NOMO-1 treated with DMSO at 0.1 percent for 48 hours (cell line): ENCODE measurements around the gene GRWD1.
"Not testable (repeated sequence)": the region's sequence is repeated elsewhere in the genome, so short reads cannot be mapped to it uniquely, and the experiment has no call there.

Experiments used
- DNase-seq: peaks from one replicate; lab custom pipeline; 2025; ENCODE audit not compliant: unreplicated experiment; lab: John Stamatoyannopoulos, UW

Gene GRWD1

DNA sequence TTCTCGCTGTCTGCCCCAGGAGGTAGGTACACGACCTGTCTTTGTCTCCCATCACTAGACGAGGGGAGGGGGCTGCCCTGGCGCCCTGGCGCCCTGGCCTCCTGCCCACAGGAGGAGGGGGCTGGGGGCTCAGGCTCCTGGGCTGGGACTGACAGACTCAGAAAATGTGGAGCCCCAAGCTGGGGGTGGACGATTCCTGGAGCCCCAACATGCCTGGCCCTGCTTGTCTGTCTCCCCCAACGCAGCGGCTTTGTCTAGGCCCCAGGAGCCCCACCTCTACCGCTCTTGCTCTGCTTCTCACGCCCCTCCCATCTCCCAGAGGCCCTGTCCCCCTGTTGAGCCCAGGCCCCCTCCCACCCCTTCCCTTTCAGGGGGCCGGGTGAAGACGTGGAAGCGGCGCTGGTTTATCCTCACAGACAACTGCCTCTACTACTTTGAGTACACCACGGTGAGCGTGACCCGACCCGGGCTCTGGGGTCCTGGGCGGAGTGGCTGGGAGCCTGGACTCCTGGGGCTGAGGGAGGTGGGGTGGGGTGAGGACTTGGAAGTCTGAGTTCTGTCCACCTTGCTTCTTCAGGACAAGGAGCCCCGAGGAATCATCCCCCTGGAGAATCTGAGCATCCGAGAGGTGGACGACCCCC, 32.0 kb downstream of the GRWD1 start:
- DNase-seq = no peak

DNA sequence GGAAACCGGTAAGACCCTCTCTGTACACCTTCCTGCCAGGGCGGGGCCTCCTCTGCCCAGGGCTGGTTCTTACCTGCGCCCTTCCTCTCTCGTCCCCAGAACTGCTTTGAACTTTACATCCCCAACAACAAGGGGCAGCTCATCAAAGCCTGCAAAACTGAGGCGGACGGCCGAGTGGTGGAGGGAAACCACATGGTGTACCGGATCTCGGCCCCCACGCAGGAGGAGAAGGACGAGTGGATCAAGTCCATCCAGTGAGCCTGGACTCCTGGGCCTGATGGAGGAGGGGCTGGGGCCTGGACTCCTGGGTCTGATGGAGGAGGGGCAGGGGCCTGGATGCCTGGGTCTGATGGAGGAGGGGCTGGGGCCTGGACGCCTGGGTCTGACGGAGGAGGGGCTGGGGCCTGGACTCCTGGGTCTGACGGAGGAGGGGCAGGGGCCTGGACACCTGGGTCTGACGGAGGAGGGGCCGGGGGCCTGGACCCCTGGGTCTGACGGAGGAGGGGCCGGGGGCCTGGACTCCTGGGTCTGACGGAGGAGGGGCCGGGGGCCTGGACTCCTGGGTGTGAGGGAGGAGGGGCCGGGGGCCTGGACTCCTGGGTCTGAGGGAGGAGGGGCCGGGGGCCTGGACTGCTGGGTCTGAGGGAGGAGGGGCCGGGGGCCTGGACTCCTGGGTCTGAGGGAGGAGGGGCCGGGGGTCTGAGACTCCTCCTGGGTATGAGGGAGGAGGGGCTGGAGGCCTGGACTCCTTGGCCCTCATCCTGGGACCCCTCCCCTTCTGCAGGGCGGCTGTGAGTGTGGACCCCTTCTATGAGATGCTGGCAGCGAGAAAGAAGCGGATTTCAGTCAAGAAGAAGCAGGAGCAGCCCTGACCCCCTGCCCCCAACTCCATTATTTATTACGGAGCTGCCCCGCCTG, 32.8 kb downstream of the GRWD1 start:
- DNase-seq = no peak

DNA sequence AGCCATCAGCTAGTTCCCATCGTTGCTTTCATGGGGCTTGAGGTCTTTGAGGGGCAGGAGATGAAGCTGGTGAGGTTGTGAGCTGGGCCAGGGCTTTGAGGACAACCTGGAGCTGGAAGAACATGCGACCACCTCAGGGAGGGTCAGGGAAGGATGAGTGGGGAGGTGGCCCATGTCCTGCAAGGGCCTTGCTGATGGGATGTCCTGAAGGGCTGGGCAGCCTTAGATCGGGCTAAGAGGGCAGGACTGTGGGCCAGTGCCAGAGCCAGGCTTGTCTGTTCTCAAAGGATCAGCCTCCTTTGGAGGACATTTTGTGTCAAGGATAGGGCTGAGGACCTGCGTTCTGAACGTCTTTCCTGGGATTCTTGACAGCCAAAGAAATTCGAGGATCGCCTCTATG, 33.9 kb downstream of the GRWD1 start:
- DNase-seq = no peak

DNA sequence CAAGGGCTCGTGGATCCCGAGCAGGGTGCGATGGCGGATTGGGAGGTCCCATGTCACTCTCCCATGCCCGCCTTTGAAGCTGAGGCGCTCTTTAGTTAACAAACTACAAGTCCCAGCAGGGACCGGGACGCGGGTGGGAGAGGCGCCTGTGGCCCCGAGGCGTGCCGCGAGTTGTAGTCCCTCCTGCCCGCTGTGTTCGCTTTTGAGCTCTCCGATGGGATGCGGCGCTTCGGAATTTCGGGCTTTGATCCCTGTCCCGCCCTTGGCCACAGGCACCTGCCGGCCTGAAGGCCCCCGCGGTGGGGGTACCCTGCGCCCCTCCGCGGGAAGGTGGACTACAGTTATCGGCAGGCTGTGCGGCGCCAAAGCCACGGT, 34.4 kb downstream of the GRWD1 start:
- DNase-seq = peak; percentile 8

DNA sequence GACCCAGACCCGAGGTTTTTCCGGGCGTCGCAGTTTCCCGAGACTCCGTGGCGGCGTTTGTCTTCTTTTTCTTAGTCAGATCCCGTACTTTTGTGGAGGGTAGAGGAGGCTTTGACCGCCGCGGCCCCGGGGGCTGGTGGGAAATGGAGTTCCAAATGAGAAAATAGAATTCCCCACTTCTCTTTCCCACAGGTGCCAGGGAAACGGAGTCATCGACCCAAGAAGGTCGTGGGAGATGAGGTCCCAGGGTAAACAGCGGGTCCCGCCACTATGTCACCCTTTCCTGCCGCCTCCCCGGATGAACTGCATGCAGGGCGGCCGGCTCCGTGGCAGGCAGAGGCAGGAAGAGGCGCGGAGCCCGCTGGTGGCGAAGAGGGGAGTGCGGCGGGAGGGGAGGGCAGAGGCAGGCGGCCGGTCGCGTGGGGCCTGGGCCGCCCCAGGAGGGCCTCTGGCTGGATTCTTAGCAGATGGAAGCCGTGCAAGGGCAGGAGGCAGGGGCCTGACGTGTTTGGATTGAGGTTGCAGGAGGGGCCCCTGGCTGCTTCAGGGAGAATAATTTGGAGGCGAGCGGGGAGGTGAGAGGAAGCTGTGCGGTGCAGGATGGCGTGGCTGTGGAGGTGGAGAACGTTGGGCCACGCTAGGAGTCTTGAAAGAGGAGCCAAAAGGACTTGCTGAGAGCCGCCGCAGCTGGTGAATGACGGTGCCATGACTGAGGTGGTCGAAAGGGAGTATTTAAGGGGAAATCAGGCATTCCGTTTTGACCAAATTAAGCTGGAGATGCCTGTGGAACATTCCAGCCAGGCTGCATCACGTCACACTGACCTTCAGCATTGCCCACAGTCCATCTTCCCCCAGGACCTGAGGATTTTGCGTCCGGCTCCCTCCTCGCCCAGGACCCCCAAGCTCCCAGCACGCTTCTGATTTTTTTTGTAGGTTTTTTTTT, 35.0 kb downstream of the GRWD1 start:
- DNase-seq = peak; percentile 32

DNA sequence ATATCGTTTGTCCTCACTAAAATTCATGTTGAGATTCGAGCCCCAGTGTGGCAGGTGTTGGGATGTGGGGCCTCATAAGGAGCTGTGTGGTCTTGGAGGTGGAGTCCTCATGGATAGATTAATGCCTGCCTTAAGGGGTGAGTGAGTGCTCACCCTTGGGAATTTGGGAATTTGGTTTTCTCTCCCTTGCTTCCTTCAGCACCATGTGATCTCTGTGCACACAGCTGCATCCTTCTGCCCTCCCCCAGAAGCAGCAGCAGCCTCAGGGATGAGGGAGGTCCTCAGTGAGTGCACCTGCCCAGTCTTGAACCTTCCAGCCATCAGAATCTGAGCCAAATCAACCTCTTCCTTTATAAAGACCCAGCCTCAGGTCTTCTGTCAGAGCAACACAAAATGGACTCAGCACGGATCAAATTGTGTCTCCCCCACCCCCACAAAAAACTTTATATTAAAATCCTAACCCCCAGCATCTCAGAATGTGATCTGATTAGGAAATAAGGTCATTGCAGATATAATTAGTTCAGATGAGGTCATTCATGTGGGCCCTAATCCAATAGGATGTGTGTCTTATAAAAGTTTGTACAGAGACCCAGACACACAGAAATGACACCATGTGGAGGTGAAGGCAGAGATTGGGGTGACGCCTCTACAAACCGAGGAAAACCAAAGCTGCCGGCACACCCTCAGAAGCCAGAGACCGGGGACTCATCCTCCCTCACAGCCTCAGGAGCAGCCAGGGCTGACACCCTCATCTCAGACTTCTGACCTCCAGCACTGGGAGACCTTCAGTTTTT, 36.3 kb downstream of the GRWD1 start:
- no peak for DNase-seq

DNA sequence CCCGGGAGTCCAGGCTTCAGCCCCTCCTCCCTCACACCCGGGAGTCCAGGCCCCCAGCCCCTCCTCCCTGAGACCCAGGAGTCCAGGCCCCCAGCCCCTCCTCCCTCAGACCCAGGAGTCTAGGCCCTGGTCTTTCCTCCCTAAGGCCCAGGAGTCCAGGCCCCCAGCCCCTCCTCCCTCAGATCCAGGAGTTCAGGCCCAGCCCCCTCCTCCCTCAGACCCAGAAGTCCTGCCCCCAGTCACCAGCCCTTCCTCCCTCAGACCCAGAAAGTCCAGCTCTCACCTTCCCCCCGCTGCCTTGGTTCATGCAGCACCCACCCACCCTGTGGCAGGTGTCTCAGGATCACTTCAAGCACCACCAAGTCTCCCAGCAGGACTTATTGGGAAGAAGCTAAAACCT, 37.5 kb downstream of the GRWD1 start:
- no peak for DNase-seq

DNA sequence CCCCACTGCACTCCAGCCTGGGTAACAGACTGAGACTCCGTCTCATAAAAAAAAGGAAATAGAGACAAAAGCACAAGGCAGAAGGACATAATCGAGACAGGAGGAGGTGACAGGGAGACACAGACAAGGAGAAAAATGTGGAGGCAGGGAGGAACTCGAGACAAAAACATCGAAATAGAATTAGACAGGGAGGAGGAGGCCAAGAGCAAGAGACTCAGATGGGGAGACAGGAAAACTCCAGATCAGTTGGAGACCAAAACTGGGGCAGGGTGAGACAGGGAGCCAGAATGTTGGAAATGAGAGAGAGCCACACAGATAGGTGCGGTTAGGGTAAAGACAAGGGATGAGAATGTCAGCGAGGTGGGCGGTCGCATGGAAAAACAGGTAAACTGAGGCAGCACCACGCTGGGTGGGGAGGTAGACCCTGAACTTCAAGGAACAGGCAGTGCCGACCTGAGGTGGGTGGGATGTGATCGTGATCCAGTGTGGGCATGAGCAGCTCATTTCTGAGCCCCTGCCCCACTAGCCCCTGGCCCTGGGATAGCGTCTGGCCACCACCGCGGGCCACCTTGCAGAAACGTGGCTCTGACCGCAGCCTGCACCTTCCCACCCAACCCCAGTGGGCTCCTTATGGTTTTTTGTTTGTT, 38.6 kb downstream of the GRWD1 start:
- no peak for DNase-seq

DNA sequence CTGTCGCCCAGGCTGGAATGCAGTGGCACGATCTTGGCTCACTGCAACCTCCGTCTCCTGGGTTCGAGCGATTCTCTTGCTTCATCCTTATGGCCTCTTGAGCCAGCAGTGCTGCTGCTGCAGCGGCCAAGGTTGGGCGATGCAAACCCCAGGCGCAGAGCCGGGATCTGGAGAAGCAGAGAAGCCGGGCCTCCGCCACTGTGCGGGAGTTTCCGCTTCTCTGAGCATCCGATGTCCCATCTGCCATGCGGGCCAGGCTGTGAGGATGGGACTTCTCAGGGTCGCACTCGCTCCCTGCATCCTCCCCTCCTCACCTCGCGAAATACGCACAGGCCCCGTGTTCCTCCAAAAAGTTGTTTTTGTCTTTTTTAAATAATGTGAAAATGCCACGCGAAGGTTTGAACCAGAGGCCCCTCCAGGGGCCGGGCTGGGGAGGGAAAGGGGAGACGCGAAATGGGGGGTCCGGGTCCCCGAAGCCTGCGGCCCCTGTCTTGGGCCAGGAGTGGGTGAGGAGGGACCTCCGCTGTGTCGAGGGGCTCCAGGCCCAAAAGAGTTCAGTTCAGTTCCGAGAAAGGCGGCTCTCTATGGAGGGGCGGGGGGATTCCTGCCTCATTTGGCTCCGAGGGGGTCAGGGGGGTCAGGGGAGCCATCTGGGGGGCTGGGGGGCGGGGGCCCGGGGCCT, 39.3 kb downstream of the GRWD1 start:
- no peak for DNase-seq

DNA sequence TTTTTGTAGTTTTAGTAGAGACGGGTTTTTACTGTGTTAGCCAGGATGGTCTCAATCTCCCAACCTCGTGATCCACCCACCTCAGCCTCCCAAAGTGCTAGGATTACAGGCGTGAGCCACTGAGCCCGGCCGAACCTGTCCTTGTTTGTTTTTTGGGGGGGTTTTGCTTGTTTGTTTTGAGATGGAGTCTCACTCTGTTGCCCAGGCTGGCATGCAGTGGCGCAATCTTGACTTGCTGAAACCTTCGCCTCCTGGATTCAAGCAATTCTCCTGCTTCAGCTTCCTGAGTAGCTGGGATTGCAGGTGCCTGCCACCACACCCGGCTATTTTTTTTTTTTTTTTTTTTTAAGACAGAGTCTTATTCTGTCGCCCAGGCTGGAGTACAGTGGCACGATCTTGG, 40.9 kb downstream of the GRWD1 start:
- DNase-seq = not testable (repeated sequence)

DNA sequence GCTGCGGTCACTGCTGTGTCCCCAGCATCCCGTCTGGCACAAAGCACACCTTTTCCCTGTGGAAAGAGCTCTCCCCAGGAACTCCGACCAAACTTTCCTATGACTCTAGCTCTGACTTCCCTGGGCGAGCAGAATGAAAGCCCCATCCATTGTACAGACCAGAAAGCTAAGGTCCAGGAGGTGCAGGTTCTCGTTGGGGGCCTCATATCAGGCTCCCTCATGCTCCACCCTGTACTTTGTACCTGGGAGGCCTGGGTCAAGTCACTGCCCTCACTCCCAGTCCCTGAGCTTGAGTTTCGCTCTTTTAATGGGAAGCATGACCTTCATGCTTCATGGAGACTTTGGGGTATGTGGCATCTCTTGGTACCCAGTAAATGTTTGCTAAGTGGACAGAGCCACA, 41.8 kb downstream of the GRWD1 start:
- no peak for DNase-seq

DNA sequence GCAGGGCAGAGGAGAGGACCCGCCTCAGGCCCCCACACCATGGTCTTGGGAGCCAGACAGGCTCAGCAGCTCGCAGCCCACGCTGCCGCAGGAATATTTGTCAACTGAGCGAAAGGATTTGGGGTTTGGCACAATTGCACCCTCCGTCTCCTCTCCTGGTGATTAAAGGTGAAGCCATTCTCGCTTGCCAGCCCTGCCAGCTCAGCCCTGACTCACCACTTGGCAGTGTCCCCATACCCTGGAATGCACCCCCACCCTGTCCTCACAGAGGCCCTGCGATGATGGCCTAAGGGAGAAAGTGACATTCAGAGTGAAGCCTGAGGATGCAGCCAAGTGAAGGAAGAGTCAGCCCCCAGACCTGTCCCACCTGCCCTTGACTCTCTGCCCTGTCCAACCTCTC, 42.2 kb downstream of the GRWD1 start:
- DNase-seq = no peak

DNA sequence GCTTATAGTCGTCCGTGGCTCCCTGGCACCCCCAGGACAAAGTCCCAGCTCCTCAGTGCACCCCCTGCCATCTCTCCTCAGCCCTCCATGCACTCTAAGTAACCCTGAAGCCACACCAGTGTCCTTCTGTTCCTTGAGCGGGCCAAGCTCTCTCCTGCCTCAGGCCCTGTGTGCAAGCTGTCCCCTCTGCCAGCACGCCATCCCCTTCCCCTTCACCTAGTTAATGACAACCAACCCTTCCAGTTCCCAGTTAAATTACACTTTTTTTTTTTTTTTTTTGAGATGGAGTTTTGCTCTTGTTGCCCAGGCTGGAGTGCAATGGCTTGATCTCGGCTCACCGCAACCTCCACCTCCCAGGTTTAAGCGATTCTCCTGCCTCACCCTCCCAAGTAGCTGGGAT, 42.7 kb downstream of the GRWD1 start:
- DNase-seq = not testable (repeated sequence)

DNA sequence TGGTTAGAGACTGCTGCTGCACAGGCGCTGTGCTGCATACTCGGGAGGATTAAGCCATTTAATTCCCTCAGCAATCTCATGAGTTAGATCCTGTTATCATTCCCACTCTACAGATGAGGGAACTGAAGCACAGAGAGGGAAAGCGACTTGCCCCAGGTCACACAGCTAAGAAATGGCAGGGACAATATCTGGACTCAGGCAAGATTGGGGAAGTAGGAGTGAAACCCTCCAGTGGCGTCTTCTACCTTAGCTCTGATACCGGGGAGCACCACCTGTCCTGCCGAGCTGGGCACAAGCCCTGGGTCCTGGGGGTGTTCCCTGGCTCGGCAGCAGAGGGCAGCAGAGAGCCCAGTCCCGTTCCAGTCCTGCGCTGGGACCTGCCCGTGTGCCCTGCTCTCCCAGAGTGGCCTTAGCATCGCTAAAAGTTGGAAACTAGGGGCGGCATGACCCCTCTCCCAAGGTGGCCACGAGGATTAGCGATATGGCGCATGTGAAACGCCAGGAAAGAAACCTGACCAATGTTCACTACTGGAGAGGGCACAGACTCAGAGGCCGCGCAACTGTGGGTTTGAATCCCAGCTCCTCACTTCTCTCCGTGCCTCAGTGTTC, 43.9 kb downstream of the GRWD1 start:
- DNase-seq = peak; percentile 50

DNA sequence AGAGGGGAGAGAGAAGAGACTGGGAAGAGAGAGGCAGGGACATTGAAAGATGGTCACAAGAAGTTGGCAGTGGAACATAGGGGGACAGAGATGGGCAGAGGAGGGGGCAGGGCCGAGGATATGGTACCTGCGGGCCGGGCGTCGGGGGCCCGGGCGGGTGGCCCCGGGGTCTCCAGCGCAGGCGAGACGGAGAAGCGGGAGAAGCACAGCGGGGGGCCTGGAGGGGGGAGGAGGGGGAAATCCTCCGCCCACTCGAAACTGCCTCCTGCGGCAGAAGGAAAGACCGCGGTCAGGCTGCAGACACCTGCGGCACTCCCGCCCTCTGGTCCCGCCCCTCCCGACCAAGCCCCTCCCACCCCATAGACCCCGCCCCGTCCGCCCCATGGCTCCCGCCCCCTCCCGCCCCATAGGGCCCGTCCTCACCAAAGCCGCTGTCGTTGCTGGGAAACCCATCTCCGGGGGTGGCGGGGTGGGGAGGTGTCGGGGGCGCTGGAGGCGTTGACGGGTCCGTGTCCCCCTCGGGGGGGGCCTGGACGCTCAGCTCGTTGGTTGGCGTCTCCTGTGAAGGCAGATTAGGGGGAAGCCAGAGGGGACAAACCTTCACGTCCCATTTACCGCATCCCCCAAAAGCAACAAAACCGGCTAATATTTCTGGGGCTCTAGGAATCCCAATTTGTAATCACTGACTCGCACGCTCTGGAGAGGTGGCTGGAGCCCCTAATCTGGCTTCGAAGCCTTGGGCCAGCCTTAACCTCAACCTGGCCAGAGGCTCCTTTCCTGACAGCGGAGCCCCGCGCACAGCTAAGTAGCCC, 45.4 kb downstream of the GRWD1 start:
- DNase-seq = no peak

DNA sequence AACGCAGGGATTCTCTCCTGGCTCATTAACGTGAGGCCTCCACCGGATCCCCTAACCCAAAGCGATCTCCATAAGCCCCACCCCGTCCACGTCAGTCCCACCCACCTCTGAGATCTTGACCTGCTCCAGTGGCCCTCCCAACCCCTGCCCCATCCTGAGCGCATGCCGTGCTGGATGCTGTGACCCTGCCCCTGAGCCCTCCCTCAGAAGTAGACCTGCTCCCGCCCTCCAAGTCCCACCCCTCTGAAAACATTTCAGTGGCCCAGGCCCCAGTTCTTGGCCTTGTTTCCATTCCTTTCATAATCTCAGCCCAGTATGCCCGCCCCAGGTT, 46.0 kb downstream of the GRWD1 start:
- no peak for DNase-seq

DNA sequence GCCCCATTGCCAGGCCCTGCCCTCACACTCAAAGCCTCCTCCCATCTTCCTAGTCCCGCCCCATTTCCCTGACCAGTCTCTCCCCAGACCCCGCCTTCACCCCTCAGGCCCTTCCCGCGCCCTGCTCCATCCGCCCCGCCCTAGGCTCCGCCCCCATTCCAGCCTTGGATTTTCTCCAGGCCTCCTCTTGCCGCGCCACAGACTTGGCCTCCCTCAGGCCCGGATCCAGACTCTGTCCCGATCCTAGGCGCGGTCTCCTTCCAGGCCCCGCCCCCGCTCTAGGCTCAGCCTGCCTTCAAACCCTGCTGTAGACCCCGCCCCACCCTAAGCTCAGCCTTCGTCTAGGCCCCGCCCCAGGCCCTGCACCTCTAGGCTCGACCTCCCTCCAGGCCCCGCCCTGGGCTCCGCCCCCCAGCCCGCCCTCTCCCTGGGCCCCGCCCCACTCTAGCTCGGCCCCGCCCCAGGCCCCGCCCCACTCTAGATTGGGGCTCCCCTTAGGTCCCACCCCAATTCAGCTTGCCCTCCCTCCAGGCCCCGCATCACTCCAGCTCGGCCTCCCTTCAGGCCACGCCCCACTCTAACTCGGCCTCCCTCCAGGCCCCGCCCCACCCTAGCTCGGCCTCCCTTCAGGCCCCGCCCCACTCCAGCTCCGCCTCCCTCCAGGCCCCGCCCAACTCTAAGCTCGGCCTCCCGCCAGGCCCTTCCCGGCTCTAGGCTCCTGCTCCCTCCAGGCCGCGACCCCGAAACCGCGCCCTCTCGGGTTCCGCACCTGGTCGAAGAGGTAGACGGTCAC, 47.3 kb downstream of the GRWD1 start:
- peak; percentile 98 for DNase-seq
